ENCODE data around the gene DGCR6.

DNA sequence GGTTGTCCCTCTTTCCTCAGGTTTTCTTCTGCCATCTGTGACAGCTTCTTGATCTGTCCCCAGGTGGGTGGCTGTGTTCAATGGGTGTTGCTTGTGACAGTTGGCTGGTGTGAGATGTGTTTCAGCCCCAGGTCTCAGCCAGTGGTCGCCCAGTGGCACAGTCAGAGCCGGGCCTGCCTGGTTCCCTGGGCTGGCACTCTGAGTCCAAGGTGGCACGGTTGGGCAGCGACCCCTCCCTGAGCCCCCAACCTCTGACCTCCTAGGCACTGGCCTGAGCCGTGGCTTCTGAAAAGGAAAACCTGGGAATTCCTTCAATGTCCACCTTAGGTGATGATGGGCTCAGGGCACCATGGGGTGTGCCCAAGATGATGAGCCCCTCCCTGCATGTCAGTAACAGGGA is 44.0 kb downstream of the DGCR6 start:
- TF ChIP-seq RAD21 (IDR thresholded peaks at IDR 0.05; ENCODE audit: low read length) (no peak), RFX5 (IDR thresholded peaks at IDR 0.05; ENCODE audit: low read depth, low read length) (no peak), POLR2A (IDR thresholded peaks at IDR 0.05; ENCODE audit: low read depth, low read length) (no peak), FOS (IDR thresholded peaks at IDR 0.05; ENCODE audit: low read depth, low read length) (no peak), CEBPB (IDR thresholded peaks at IDR 0.05; ENCODE audit: low read depth, low read length) (no peak), BHLHE40 (IDR thresholded peaks at IDR 0.05; ENCODE audit: low read depth, low read length) (no peak), MAZ (IDR thresholded peaks at IDR 0.05; ENCODE audit: borderline replicate concordance, low read depth, low read length) (no peak), MAFK (IDR thresholded peaks at IDR 0.05; ENCODE audit: low read depth, low read length) (no peak)
- TF ChIP-seq, protein P1, sequence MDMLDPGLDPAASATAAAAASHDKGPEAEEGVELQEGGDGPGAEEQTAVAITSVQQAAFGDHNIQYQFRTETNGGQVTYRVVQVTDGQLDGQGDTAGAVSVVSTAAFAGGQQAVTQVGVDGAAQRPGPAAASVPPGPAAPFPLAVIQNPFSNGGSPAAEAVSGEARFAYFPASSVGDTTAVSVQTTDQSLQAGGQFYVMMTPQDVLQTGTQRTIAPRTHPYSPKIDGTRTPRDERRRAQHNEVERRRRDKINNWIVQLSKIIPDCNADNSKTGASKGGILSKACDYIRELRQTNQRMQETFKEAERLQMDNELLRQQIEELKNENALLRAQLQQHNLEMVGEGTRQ (IDR thresholded peaks at IDR 0.05; ENCODE audit: low read depth, low read length), result no peak
- TF ChIP-seq, protein P2, sequence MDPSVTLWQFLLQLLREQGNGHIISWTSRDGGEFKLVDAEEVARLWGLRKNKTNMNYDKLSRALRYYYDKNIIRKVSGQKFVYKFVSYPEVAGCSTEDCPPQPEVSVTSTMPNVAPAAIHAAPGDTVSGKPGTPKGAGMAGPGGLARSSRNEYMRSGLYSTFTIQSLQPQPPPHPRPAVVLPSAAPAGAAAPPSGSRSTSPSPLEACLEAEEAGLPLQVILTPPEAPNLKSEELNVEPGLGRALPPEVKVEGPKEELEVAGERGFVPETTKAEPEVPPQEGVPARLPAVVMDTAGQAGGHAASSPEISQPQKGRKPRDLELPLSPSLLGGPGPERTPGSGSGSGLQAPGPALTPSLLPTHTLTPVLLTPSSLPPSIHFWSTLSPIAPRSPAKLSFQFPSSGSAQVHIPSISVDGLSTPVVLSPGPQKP (IDR thresholded peaks at IDR 0.05; ENCODE audit: borderline replicate concordance, low read depth, low read length), result no peak
- TF ChIP-seq, protein P3, sequence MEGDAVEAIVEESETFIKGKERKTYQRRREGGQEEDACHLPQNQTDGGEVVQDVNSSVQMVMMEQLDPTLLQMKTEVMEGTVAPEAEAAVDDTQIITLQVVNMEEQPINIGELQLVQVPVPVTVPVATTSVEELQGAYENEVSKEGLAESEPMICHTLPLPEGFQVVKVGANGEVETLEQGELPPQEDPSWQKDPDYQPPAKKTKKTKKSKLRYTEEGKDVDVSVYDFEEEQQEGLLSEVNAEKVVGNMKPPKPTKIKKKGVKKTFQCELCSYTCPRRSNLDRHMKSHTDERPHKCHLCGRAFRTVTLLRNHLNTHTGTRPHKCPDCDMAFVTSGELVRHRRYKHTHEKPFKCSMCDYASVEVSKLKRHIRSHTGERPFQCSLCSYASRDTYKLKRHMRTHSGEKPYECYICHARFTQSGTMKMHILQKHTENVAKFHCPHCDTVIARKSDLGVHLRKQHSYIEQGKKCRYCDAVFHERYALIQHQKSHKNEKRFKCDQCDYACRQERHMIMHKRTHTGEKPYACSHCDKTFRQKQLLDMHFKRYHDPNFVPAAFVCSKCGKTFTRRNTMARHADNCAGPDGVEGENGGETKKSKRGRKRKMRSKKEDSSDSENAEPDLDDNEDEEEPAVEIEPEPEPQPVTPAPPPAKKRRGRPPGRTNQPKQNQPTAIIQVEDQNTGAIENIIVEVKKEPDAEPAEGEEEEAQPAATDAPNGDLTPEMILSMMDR (conservative IDR thresholded peaks at IDR 0.05; ENCODE audit: low read depth, low read length), result no peak
